Smooth muscle cell (in vitro differentiated cells): ENCODE results near the gene KLHL29. TPM values are rescaled to one million over a fixed set of nuclear protein-coding genes. Genes with fewer than 3 reads are reported as not detected.

Source experiments
- DNase-seq: peaks from one replicate; lab custom pipeline; 2025; ENCODE audit not compliant: unreplicated experiment; lab: John Stamatoyannopoulos, UW
- H2AFZ ChIP-seq: fragments of 200-600 bp; sonication (generic); 2 replicates; pipeline ENCODE4 v1.6.0; 2016; ENCODE audit warnings: antibody characterized with exemption, low read depth, mild to moderate bottlenecking
- H3F3A ChIP-seq: fragments of 200-600 bp; sonication (generic); 2 replicates; pipeline ENCODE4 v1.6.0; 2017; ENCODE audit warnings: antibody characterized with exemption, low read depth
- H3K27ac ChIP-seq: fragments of 200-600 bp; sonication (generic); 2 replicates; pipeline ENCODE4 v1.5.1; 2016; ENCODE audit warnings: low read depth, mild to moderate bottlenecking
- H3K27me3 ChIP-seq: fragments of 200-600 bp; sonication (generic); 2 replicates; pipeline ENCODE4 v1.6.1; 2016; ENCODE audit warnings: low read depth, mild to moderate bottlenecking
- H3K36me3 ChIP-seq: fragments of 200-600 bp; sonication (generic); 2 replicates; pipeline ENCODE4 v1.5.1; 2016; ENCODE audit warnings: low read depth
- H3K4me1 ChIP-seq: fragments of 200-600 bp; sonication (generic); 2 replicates; pipeline ENCODE4 v1.5.1; 2016; ENCODE audit warnings: low read depth
- H3K4me2 ChIP-seq: fragments of 200-600 bp; sonication (generic); 2 replicates; pipeline ENCODE4 v1.6.0; 2016; ENCODE audit warnings: mild to moderate bottlenecking
- H3K4me3 ChIP-seq: fragments of 200-600 bp; sonication (generic); 2 replicates; pipeline ENCODE4 v1.5.1; 2016; ENCODE audit warnings: mild to moderate bottlenecking
- H3K79me2 ChIP-seq: fragments of 200-600 bp; sonication (generic); 2 replicates; pipeline ENCODE4 v1.6.0; 2016; ENCODE audit warnings: low read depth, mild to moderate bottlenecking
- H3K9ac ChIP-seq: fragments of 200-600 bp; sonication (generic); 2 replicates; pipeline ENCODE4 v1.6.0; 2016; ENCODE audit warnings: low read depth
- H3K9me3 ChIP-seq: fragments of 200-600 bp; sonication (generic); replicated peaks from 2 replicates; pipeline ENCODE4 v1.5.1; 2016; ENCODE audit warnings: low read depth
- H4K20me1 ChIP-seq: fragments of 200-600 bp; sonication (generic); 2 replicates; pipeline ENCODE4 v1.6.0; 2016; ENCODE audit warnings: low read depth
- CTCF ChIP-seq: fragments of 200-600 bp; sonication (generic); IDR thresholded peaks from 2 replicates; pipeline ENCODE4 v1.5.1; 2017; ENCODE audit warnings: borderline replicate concordance, mild to moderate bottlenecking, antibody characterized with exemption; ENCODE audit not compliant: insufficient read depth, poor library complexity, severe bottlenecking
- WGBS: methylation state at CpG from one replicate; pipeline ENCODE4 v1.1.7; 2016; ENCODE audit warnings: low lambda C conversion rate; 5-methylcytosine and 5-hydroxymethylcytosine counted together
- polyA plus RNA-seq: library from polyadenylated mRNA; unstranded; fragments of >200 nt; fragmentation: Nextera tagmentation; extraction: Ambion mirVana; gene quantifications from 2 replicates; pipeline ENCODE4 v1.2.1, GENCODE V29; 2016
- total RNA-seq: library from RNA; depleted of rRNA; stranded (reverse); fragments of >200 nt; gene quantifications from 2 replicates; pipeline ENCODE4 v1.2.3, GENCODE V29; 2014

Gene KLHL29
- total and polyA plus RNA-seq, 2 experiments from 2014 or later: 3.1 to 6.6 TPM

DNA sequence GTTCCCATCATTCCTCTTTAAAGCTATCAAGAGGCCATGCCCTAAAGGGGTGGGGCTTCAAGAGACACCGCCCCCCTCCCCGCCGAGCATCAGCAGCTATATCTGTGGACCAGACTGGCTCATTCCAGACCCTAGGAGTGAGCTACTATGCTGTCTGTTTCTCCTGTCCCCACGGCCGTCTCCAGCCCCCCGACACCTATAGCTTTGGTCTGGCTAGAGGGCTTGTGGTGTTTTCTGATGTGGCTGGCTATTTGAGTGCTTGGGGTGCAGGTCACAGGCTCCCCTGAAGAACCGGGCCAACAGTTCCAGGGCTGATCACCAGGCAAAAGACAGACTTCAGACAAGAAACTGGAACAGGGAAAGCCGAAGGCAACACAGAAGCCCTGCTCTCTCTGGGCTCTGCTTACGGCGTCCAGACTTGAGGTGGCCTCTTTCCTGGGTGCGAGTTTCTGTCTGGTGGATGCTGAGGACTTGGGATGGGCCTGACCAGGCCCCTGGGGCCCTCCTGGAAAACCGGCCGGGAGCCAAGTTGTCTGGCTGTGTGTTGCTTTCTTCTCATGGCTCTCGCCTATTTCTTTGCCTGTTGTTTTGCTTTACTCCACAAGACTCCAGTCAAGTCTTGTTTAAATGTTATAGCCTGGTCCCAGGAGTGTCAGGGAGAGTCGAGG is 83.6 kb downstream of the KLHL29 start:
- Histone ChIP-seq H4K20me1 (no peaks in the 10 kb centered on the region), H3K4me2 (no peak overlapping the region), H3K27me3 (no peaks in the 10 kb centered on the region), H3K27ac (no peak overlapping the region), H3K4me1 (no peaks in the 10 kb centered on the region), H3K9me3 (no peaks in the 10 kb centered on the region), H3K79me2 (no peaks in the 10 kb centered on the region), H3K4me3 (no peak overlapping the region), H3F3A (no peaks in the 10 kb centered on the region), H2AFZ (no peak overlapping the region), H3K9ac (no peak overlapping the region), H3K36me3 (no peaks in the 10 kb centered on the region)
- no peak for DNase-seq
- WGBS: 92% methylated on average over 15 of the region's 15 CpGs
- no peak for TF ChIP-seq CTCF

DNA sequence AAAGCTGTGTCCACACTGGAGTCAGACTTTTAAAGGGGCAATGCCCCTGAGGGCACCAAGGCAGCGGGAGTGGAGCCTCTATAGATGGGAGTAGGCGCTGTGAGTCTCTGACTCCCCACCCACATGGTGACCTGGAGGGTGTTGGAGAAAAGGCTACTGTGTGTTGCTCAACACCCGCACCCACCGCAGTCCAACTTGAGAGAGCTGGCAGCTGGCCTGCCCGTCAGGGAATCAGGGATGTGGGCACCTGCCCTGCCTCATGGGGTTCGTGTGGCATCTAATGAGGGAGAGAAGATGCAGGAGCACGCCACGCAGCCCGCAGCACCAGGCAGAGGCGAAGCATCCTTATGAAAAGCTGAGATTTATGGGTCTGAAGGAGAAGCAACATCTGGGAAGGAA is 84.2 kb downstream of the KLHL29 start:
- H2AFZ ChIP-seq: no peak overlapping the region
- no peaks in the 10 kb centered on the region for H3K36me3 ChIP-seq
- no peaks in the 10 kb centered on the region for H3F3A ChIP-seq
- H3K27ac ChIP-seq: no peak overlapping the region
- no peaks in the 10 kb centered on the region for H3K9me3 ChIP-seq
- 97% methylated on average over 10 of the region's 10 CpGs for WGBS
- no peaks in the 10 kb centered on the region for H3K79me2 ChIP-seq
- H3K4me3 ChIP-seq: no peak overlapping the region
- H3K27me3 ChIP-seq: no peaks in the 10 kb centered on the region
- no peak overlapping the region for H3K4me2 ChIP-seq
- H4K20me1 ChIP-seq: no peaks in the 10 kb centered on the region
- H3K4me1 ChIP-seq: no peaks in the 10 kb centered on the region
- TF ChIP-seq CTCF: no peak
- no peak for DNase-seq
- no peak overlapping the region for H3K9ac ChIP-seq

DNA sequence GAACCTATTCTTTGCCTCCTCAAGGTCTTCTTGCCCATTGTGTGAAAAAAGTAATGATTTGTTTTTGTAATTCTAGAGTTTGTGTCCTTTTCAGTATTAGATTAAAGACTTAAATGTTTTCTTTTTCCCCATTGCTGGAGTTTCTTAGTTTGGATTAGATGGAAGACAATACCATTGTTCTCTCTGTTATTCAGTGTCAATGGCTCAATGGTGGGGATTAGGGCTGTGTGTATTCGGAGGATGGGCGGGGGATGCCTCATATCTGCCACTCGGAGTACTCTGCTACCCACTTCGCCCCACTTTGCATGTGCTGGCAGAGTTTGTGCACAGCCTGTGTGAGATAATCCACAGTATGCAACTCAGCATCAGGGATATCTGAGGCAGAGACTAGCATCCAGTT is 90.1 kb downstream of the KLHL29 start:
- Histone ChIP-seq H3K79me2 (no peaks in the 10 kb centered on the region), H3K27me3 (no peaks in the 10 kb centered on the region), H3K4me2 (no peak overlapping the region), H3K27ac (no peak overlapping the region), H3K4me3 (no peak overlapping the region), H3F3A (no peaks in the 10 kb centered on the region), H2AFZ (no peak overlapping the region), H4K20me1 (no peaks in the 10 kb centered on the region), H3K36me3 (no peaks in the 10 kb centered on the region), H3K9me3 (no peaks in the 10 kb centered on the region), H3K4me1 (peaks cover 12% of the 10 kb centered on the region), H3K9ac (no peak overlapping the region)
- no peak for TF ChIP-seq CTCF
- WGBS: 67% methylated on average over 4 of the region's 4 CpGs
- no peak for DNase-seq

- Histone ChIP-seq H3K27ac (no peak overlapping the region), H4K20me1 (no peaks in the 10 kb centered on the region), H3K9ac (no peak overlapping the region), H3K4me2 (no peak overlapping the region), H3F3A (no peaks in the 10 kb centered on the region), H3K4me1 (peaks cover 12% of the 10 kb centered on the region), H3K4me3 (no peak overlapping the region), H3K27me3 (no peaks in the 10 kb centered on the region), H3K9me3 (no peaks in the 10 kb centered on the region), H3K79me2 (no peaks in the 10 kb centered on the region), H2AFZ (no peak overlapping the region), H3K36me3 (no peaks in the 10 kb centered on the region)
- no peak for DNase-seq
- TF ChIP-seq CTCF: no peak
- 93% methylated on average over 11 of the region's 11 CpGs for WGBS
Measured at GRCh38 chr2:23475473-23475872, 90.5 kb downstream of the KLHL29 start.
